IMR-90 (cell line): ENCODE data around the gene TRIM71. TPM values are rescaled to one million over a fixed set of nuclear protein-coding genes. Genes with fewer than 3 reads are reported as not detected.

ENCODE experiments used
- ATAC-seq: fragments of 200-7000 bp; cut with Tn5 transposase; 2 replicates; pipeline ENCODE4 v1.9.1; 2020; ENCODE audit warnings: low read depth, mild to moderate bottlenecking, moderate library complexity
- BruUV-seq: library from RNA; stranded (reverse); fragments of 400-500 nt; replicated peaks from 2 replicates; lab custom pipeline; 2021; lab: Mats Ljungman, UMichigan
- CTCF ChIA-PET: fragments of 300-600 bp; formaldehyde crosslinking; extraction: SDS; loops from one replicate; lab custom pipeline; 2021; ENCODE audit warnings: antibody characterized with exemption; lab: Yijun Ruan, JAX
- POLR2A ChIA-PET: fragments of 300-600 bp; sonication (Branson Sonifier 250); formaldehyde crosslinking; loops from one replicate; lab custom pipeline; 2022; ENCODE audit warnings: antibody characterized with exemption; ENCODE audit not compliant: unreplicated experiment; lab: Charles Lee
- DNase-seq: peaks from one replicate; pipeline ENCODE4 v3.0.0; 2013
- H2AFZ ChIP-seq: replicated peaks from 2 replicates; pipeline ENCODE3; 2013; ENCODE audit warnings: low read length, mild to moderate bottlenecking; ENCODE audit not compliant: poor library complexity
- H2AK5ac ChIP-seq: 2 replicates; pipeline ENCODE4 v1.6.1; 2013; ENCODE audit warnings: low read depth, low read length, inconsistent platforms
- H2AK9ac ChIP-seq: replicated peaks from 2 replicates; pipeline ENCODE3; 2013; ENCODE audit warnings: mild to moderate bottlenecking, low read depth, low read length, moderate library complexity; ENCODE audit not compliant: poor library complexity
- H2BK120ac ChIP-seq: 2 replicates; pipeline ENCODE4 v1.6.1; 2013; ENCODE audit warnings: low read depth, low read length, inconsistent platforms
- H2BK15ac ChIP-seq: 3 replicates; pipeline ENCODE4 v1.6.1; 2013; ENCODE audit warnings: low read depth, low read length, inconsistent platforms
- H2BK20ac ChIP-seq: 2 replicates; pipeline ENCODE4 v1.6.1; 2013; ENCODE audit warnings: low read depth, mild to moderate bottlenecking, inconsistent platforms, low read length, moderate library complexity
- H2BK5ac ChIP-seq: 2 replicates; pipeline ENCODE4 v1.6.1; 2013; ENCODE audit warnings: mild to moderate bottlenecking, low read depth, low read length, inconsistent platforms; ENCODE audit not compliant: poor library complexity, severe bottlenecking
- H3K14ac ChIP-seq: replicated peaks from 2 replicates; pipeline ENCODE4 v1.6.1; 2013; ENCODE audit warnings: low read depth, low read length, inconsistent platforms
- H3K18ac ChIP-seq: 2 replicates; pipeline ENCODE4 v1.6.1; 2013; ENCODE audit warnings: low read depth, low read length, control low read depth
- H3K23ac ChIP-seq: 2 replicates; pipeline ENCODE4 v1.6.1; 2013; ENCODE audit warnings: low read depth, low read length, inconsistent platforms
- H3K27ac ChIP-seq: 2 replicates; pipeline ENCODE4 v1.5.1; 2013; ENCODE audit warnings: mild to moderate bottlenecking, control low read depth, low read length; ENCODE audit not compliant: insufficient read depth
- H3K27me3 ChIP-seq: 2 replicates; pipeline ENCODE4 v1.6.1; 2013; ENCODE audit warnings: low read length; ENCODE audit not compliant: control insufficient read depth, insufficient read depth
- H3K36me3 ChIP-seq: 2 replicates; pipeline ENCODE4 v1.6.1; 2013; ENCODE audit warnings: low read length, mixed read lengths; ENCODE audit not compliant: control insufficient read depth, insufficient read depth
- H3K4ac ChIP-seq: 2 replicates; pipeline ENCODE4 v1.6.1; 2013; ENCODE audit warnings: low read depth, low read length, inconsistent platforms
- H3K4me1 ChIP-seq: 2 replicates; pipeline ENCODE4 v1.6.1; 2013; ENCODE audit warnings: low read length, mixed read lengths; ENCODE audit not compliant: control insufficient read depth, insufficient read depth
- H3K4me2 ChIP-seq: 2 replicates; pipeline ENCODE4 v1.6.1; 2013; ENCODE audit warnings: low read depth, mild to moderate bottlenecking, control low read depth, low read length, moderate library complexity
- H3K4me3 ChIP-seq: 2 replicates; pipeline ENCODE4 v1.5.1; 2013; ENCODE audit warnings: low read depth, mild to moderate bottlenecking, control low read depth, low read length, moderate library complexity; ENCODE audit not compliant: insufficient read depth
- H3K56ac ChIP-seq: 2 replicates; pipeline ENCODE4 v1.6.1; 2013; ENCODE audit warnings: low read length, inconsistent platforms; ENCODE audit not compliant: insufficient read depth; ENCODE audit errors: extremely low read depth
- H3K79me1 ChIP-seq, 2 experiments: 2 replicates each; pipeline ENCODE4 v1.6.1; 2013; ENCODE audit warnings: low read length in 2 of 2, inconsistent platforms in 1 of 2, low read depth in 1 of 2
- H3K9ac ChIP-seq: 2 replicates; pipeline ENCODE4 v1.6.1; 2013; ENCODE audit warnings: low read depth, low read length, control low read depth
- H3K9me1 ChIP-seq: 2 replicates; pipeline ENCODE4 v1.6.1; 2013; ENCODE audit warnings: low read length, inconsistent platforms; ENCODE audit not compliant: insufficient read depth
- H3K9me3 ChIP-seq: 2 replicates; pipeline ENCODE4 v1.6.1; 2013; ENCODE audit warnings: low read length; ENCODE audit not compliant: control insufficient read depth, insufficient read depth
- H4K20me1 ChIP-seq: 2 replicates; pipeline ENCODE4 v1.6.1; 2013; ENCODE audit warnings: low read length, inconsistent platforms; ENCODE audit not compliant: insufficient read depth
- H4K5ac ChIP-seq: 2 replicates; pipeline ENCODE4 v1.6.1; 2013; ENCODE audit warnings: mild to moderate bottlenecking, low read depth, low read length, control low read depth
- H4K8ac ChIP-seq, 2 experiments: 2 replicates each; pipeline ENCODE4 v1.6.1; 2013; ENCODE audit warnings: low read depth in 2 of 2, low read length in 2 of 2, control low read depth in 1 of 2, inconsistent platforms in 1 of 2
- H4K91ac ChIP-seq: 2 replicates; pipeline ENCODE4 v1.6.1; 2013; ENCODE audit warnings: low read depth, low read length, inconsistent platforms; ENCODE audit not compliant: insufficient read depth
- CHD1 ChIP-seq: IDR thresholded peaks from 2 replicates; pipeline ENCODE4 v1.6.1; 2012; ENCODE audit warnings: low read depth, low read length, improper control_type of control experiment
- MAZ ChIP-seq: IDR thresholded peaks from 2 replicates; pipeline ENCODE4 v1.6.1; 2012; ENCODE audit warnings: low read depth, mild to moderate bottlenecking, low read length, improper control_type of control experiment, moderate library complexity, borderline replicate concordance
- RCOR1 ChIP-seq: IDR thresholded peaks from 2 replicates; pipeline ENCODE4 v1.6.1; 2012; ENCODE audit warnings: mild to moderate bottlenecking, low read length, improper control_type of control experiment; ENCODE audit not compliant: insufficient replicate concordance
- WGBS, 2 experiments: methylation state at CpG; one replicate each; pipeline versions ENCODE4 v1.1.5 to v1.1.7; 2013; ENCODE audit warnings: missing lambda C conversion rate in 2 of 2; ENCODE audit not compliant: insufficient read length in 1 of 2; ENCODE audit errors: extremely low coverage in 2 of 2; 5-methylcytosine and 5-hydroxymethylcytosine counted together
- dilution Hi-C: fragments of 300-500 bp; cut with HindIII; formaldehyde crosslinking; loops from one replicate; pipeline ENCODE4 v1.14.3; 2018; ENCODE audit warnings: low sequenced_read_pairs; ENCODE audit not compliant: unreplicated experiment
- in situ Hi-C: fragments of 300-500 bp; cut with MboI; formaldehyde crosslinking; loops from 3 replicates; pipeline ENCODE4 v1.14.3; 2019; ENCODE audit warnings: low sequenced_read_pairs, inconsistent platforms, mixed read lengths
- intact Hi-C: fragments of 100-400 bp; cut with micrococcal nuclease; formaldehyde crosslinking; loops from 2 replicates; pipeline ENCODE4 v1.10.0; 2022
- polyA plus RNA-seq, 3 experiments: library from polyadenylated mRNA; depleted of rRNA; stranded (reverse); fragments of >200 nt; gene quantifications; 2 replicates each; pipeline ENCODE4 v1.2.3, GENCODE V29; 2012; ENCODE audit warnings: low replicate concordance in 1 of 3
- total RNA-seq: library from RNA; depleted of rRNA; stranded (reverse); fragments of >200 nt; gene quantifications from 2 replicates; pipeline ENCODE4 v1.2.3, GENCODE V29; 2012

The TRIM71 gene
- total and polyA plus RNA-seq, 2 of the 4 experiments (the other 2 are of a cell fraction): not detected

DNA sequence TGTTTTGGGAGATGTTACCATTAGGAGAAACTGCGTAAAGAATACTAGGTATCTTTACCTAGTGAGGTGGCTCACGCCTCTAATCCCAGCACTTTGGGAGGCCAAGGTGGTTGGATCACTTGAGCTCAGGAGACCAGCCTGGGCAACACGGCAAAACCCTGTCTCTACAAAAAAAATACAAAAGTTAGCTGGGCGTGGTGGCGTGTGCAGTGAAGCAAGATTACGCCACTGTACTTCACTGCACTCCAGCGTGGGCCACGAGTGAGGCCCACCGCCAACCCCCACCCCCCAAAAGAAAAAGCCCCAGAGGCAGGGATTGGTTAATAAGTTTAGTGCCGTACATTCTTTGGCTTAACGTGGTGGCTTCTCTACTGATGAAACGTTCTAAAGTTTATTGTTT lies 23.5 kb downstream of the TRIM71 start:
- H3K56ac ChIP-seq: no peak overlapping the region
- H3K4me3 ChIP-seq: no peak overlapping the region
- H4K91ac ChIP-seq: no peak overlapping the region
- no peaks in the 10 kb centered on the region for H3K9me1 ChIP-seq
- no peaks in the 10 kb centered on the region for H3K36me3 ChIP-seq
- H2BK120ac ChIP-seq: no peak overlapping the region
- H3K9ac ChIP-seq: no peak overlapping the region
- no peak overlapping the region for H3K4ac ChIP-seq
- no peak overlapping the region for H2BK15ac ChIP-seq
- dilution Hi-C loops: no loop called here
- no peaks in the 10 kb centered on the region for H3K9me3 ChIP-seq
- intact Hi-C loops: no loop called here
- no peak overlapping the region for H3K4me2 ChIP-seq
- 17% methylated on average over 1 of the region's 12 CpGs; no CpG with 5 or more reads in 1 of the 2 experiments for WGBS, 2 experiments
- no peak overlapping the region for H2BK5ac ChIP-seq
- H4K20me1 ChIP-seq: no peaks in the 10 kb centered on the region
- ChIA-PET POLR2A (no interaction called here), CTCF (no interaction called here)
- H3K27ac ChIP-seq: no peak overlapping the region
- H3K27me3 ChIP-seq: peaks cover 19% of the 10 kb centered on the region
- H4K5ac ChIP-seq: no peak overlapping the region
- ATAC-seq: no peak
- H4K8ac ChIP-seq: no peak overlapping the region
- H3K23ac ChIP-seq: no peak overlapping the region
- no peaks in the 10 kb centered on the region for H3K4me1 ChIP-seq
- no peaks in the 10 kb centered on the region for H3K79me1 ChIP-seq
- no peak for DNase-seq
- no peak overlapping the region for H2BK20ac ChIP-seq
- no peak overlapping the region for H3K18ac ChIP-seq
- H2AFZ ChIP-seq: no peak overlapping the region
- H2AK9ac ChIP-seq: no peak overlapping the region
- no peak overlapping the region for H3K14ac ChIP-seq
- no TSS peak for BruUV-seq
- TF ChIP-seq RCOR1 (no peak), CHD1 (no peak), MAZ (no peak)
- in situ Hi-C loops: no loop called here
- H2AK5ac ChIP-seq: no peak overlapping the region
